Cardiac muscle cell (in vitro differentiated cells and primary cell): ENCODE measurements around the gene BNC2. TPM values are rescaled to one million over a fixed set of nuclear protein-coding genes. Genes with fewer than 3 reads are reported as not detected.

Experiments
- DNase-seq, 2 donors: peaks; one replicate each; pipeline versions ENCODE4 v3.0.0 to v3.0.0-alpha.2; 2010 to 2017; ENCODE audit warnings: low read depth in 1 of 2, low spot score in 1 of 2
- H3K27ac ChIP-seq: fragments of 200-600 bp; sonication (generic); 2 replicates; pipeline ENCODE4 v1.5.1; 2016
- H3K27me3 ChIP-seq: fragments of 200-600 bp; sonication (generic); 2 replicates; pipeline ENCODE4 v1.6.0; 2016; ENCODE audit warnings: control low read depth
- H3K36me3 ChIP-seq: fragments of 200-600 bp; sonication (generic); 2 replicates; pipeline ENCODE4 v1.5.1; 2016; ENCODE audit warnings: control low read depth
- H3K4me1 ChIP-seq: fragments of 200-600 bp; sonication (generic); 2 replicates; pipeline ENCODE4 v1.8.1; 2017; ENCODE audit warnings: low read depth, mild to moderate bottlenecking, mixed run types
- H3K4me3 ChIP-seq: fragments of 200-600 bp; sonication (generic); 2 replicates; pipeline ENCODE4 v1.5.1; 2016; ENCODE audit warnings: mild to moderate bottlenecking
- H3K9me3 ChIP-seq: fragments of 200-600 bp; sonication (generic); 2 replicates; pipeline ENCODE4 v1.5.1; 2017; ENCODE audit warnings: low read depth, mild to moderate bottlenecking, control low read depth
- polyA plus RNA-seq: library from polyadenylated mRNA; unstranded; fragments of >200 nt; fragmentation: Nextera tagmentation; extraction: Ambion mirVana; gene quantifications from 2 replicates; pipeline ENCODE4 v1.2.1, GENCODE V29; 2016
- total RNA-seq: library from RNA; depleted of rRNA; stranded (reverse); fragments of >200 nt; gene quantifications from 2 replicates; pipeline ENCODE4 v1.2.3, GENCODE V29; 2016
- TF ChIP-seq, protein P1 (sequence below): IDR thresholded peaks from 2 replicates; pipeline ENCODE4 v1.5.1; 2012; ENCODE audit warnings: low read depth, mild to moderate bottlenecking, low read length

BNC2 gene
- total and polyA plus RNA-seq, 2 experiments from 2014 or later = 0.54 to 0.55 TPM

DNA sequence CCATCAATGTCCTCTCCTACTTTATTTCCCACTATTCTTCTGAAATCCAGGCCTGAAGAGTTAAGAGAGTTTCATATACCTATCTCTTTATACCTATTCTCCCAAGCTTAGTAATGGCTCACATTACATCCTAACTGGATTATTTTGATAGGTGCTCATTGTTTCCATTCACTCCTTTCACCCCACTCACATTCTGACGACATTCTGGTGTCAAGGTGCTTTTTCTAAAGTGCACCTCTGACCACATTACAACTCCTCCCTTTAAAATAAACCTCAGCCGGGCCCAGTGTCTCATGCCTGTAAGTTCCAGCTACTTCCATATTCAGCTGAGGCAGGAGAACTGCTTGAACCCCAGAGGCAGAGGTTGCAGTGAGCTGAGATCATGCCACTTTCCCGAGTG lies 417.1 kb downstream of the BNC2 start:
- H3K36me3 ChIP-seq = no peaks in the 10 kb centered on the region
- no peak overlapping the region for H3K4me3 ChIP-seq
- no peaks in the 10 kb centered on the region for H3K9me3 ChIP-seq
- H3K4me1 ChIP-seq = no peaks in the 10 kb centered on the region
- H3K27ac ChIP-seq = no peak overlapping the region
- no peak for DNase-seq
- peaks cover 14% of the 10 kb centered on the region for H3K27me3 ChIP-seq
- TF ChIP-seq, protein P1, sequence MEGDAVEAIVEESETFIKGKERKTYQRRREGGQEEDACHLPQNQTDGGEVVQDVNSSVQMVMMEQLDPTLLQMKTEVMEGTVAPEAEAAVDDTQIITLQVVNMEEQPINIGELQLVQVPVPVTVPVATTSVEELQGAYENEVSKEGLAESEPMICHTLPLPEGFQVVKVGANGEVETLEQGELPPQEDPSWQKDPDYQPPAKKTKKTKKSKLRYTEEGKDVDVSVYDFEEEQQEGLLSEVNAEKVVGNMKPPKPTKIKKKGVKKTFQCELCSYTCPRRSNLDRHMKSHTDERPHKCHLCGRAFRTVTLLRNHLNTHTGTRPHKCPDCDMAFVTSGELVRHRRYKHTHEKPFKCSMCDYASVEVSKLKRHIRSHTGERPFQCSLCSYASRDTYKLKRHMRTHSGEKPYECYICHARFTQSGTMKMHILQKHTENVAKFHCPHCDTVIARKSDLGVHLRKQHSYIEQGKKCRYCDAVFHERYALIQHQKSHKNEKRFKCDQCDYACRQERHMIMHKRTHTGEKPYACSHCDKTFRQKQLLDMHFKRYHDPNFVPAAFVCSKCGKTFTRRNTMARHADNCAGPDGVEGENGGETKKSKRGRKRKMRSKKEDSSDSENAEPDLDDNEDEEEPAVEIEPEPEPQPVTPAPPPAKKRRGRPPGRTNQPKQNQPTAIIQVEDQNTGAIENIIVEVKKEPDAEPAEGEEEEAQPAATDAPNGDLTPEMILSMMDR = no peak

DNA sequence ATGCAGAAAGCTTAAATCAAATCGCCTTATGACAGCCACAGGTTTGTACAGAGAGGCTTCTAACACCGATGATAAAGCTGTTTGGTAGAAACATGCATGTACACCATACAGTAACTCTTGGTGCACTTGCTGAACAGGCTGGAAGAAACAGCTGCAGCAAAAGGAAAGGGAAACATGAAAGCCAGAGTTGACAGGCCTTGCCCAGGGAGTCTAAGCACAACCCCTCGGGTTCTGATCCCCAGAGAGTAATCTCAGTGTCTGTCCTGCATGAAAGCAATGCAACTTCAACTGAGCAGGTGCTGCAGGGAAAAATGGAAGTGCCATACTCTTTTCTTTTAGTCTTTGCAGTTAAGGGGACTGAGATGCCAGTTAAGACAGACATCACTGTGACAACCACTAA lies 419.9 kb downstream of the BNC2 start:
- DNase-seq = no peak
- TF ChIP-seq, protein P1 = no peak
- no peaks in the 10 kb centered on the region for H3K4me1 ChIP-seq
- no peak overlapping the region for H3K27ac ChIP-seq
- no peak overlapping the region for H3K4me3 ChIP-seq
- H3K27me3 ChIP-seq = peaks cover 16% of the 10 kb centered on the region
- H3K9me3 ChIP-seq = no peaks in the 10 kb centered on the region
- H3K36me3 ChIP-seq = no peaks in the 10 kb centered on the region

DNA sequence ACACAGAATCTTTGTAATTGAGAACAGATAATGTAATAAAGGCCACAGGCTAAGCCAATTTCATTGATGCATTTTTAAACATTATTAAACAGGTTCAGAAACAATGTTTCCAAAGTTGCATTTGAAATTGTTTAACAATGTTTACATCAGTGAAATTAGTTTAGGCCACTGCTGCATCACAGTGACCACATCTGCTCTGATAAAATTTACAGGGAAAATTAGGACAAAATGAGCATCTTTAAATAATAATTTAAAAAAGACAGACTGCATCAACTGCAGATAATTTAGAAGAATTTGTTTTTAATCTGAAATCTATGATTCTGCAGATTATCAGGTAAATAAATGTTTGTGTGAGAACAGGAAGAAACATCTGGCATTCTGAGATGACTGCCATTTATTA lies 420.4 kb downstream of the BNC2 start:
- Histone ChIP-seq H3K4me3 (no peak overlapping the region), H3K27ac (no peak overlapping the region), H3K9me3 (no peaks in the 10 kb centered on the region), H3K36me3 (no peaks in the 10 kb centered on the region), H3K27me3 (peaks cover 21% of the 10 kb centered on the region), H3K4me1 (no peaks in the 10 kb centered on the region)
- DNase-seq = no peak
- TF ChIP-seq, protein P1 = no peak

DNA sequence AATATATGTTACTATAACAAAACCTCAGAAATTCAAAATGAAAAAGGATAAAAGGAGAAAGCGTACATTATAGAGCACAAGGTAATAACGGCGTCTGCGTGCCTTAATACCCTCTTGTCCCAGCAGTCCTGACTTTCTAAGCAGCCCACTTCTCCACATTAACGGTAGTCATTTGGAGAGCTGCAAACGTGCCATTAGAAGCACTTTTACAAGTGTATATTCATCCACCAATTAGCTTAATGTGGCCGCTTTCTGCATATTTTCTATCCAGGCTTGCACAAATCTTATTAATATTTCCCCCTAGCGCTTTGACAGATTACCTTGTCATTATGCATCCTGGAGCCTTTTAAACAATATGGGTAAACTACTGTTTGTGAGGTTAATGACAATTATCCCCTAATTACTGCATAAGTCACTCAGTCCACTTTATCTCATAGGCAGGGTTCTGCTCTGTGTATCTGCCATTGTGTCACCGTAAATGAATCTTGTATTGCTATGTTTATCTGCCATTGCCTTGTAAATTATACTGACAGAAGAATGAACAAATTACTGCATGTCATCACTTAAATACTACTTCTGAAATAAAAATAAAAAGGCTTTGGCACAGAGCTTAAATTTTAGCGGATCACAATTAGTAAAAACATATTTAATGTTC lies 421.3 kb downstream of the BNC2 start:
- Histone ChIP-seq H3K36me3 (no peaks in the 10 kb centered on the region), H3K4me1 (no peaks in the 10 kb centered on the region), H3K4me3 (no peak overlapping the region), H3K27ac (no peak overlapping the region), H3K9me3 (no peaks in the 10 kb centered on the region), H3K27me3 (peaks cover 29% of the 10 kb centered on the region)
- DNase-seq = peak in 1 of 2 donors; percentile 18
- TF ChIP-seq, protein P1 = no peak

DNA sequence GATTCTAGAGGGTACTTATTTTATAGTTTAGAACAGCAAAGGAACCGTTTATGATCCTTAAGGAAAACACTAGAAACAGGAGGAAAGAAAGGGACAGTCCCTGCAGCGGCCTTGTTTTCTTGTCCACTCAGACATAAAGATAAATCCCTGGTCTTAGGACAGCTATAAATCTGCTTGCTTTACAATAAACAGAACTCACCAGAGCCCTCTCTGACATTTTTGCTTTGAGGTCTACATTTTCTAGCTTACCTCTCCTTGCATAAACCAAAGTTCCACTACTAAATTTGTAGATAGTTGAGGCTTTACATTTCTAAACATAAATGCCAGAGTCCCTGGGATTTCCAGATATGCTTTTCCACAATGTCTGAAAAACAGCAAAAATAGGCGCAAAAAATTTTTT lies 422.5 kb downstream of the BNC2 start:
- Histone ChIP-seq H3K4me3 (no peak overlapping the region), H3K9me3 (no peaks in the 10 kb centered on the region), H3K4me1 (no peaks in the 10 kb centered on the region), H3K27ac (no peak overlapping the region), H3K27me3 (peaks cover 29% of the 10 kb centered on the region), H3K36me3 (no peaks in the 10 kb centered on the region)
- DNase-seq = no peak
- TF ChIP-seq, protein P1 = no peak
